Osteocyte (in vitro differentiated cells): ENCODE measurements around the gene SPX. TPM values are rescaled to one million over a fixed set of nuclear protein-coding genes. Genes with fewer than 3 reads are reported as not detected.

ENCODE experiments used
- DNase-seq: peaks from one replicate; pipeline ENCODE4 v3.0.0; 2021; ENCODE audit warnings: mixed read lengths; ENCODE audit not compliant: unreplicated experiment; ENCODE audit errors: extremely low spot score
- H3K27ac Mint-ChIP-seq: one replicate; pipeline ENCODE4 v1.8.0; 2021; ENCODE audit warnings: mild to moderate bottlenecking, mixed read lengths; ENCODE audit not compliant: unreplicated experiment
- H3K27me3 Mint-ChIP-seq: one replicate; pipeline ENCODE4 v1.8.0; 2021; ENCODE audit warnings: mixed read lengths; ENCODE audit not compliant: unreplicated experiment
- H3K36me3 Mint-ChIP-seq: one replicate; pipeline ENCODE4 v1.8.0; 2021; ENCODE audit warnings: mixed read lengths; ENCODE audit not compliant: unreplicated experiment
- H3K4me1 Mint-ChIP-seq: one replicate; pipeline ENCODE4 v1.8.0; 2021; ENCODE audit warnings: mixed read lengths; ENCODE audit not compliant: unreplicated experiment
- H3K4me3 Mint-ChIP-seq: one replicate; pipeline ENCODE4 v1.8.0; 2021; ENCODE audit warnings: mild to moderate bottlenecking, moderate library complexity, mixed read lengths; ENCODE audit not compliant: unreplicated experiment
- H3K9me3 Mint-ChIP-seq: one replicate; pipeline ENCODE4 v1.8.0; 2021; ENCODE audit warnings: mixed read lengths; ENCODE audit not compliant: unreplicated experiment
- CTCF ChIP-seq: fragments of 200-600 bp; sonication (generic); IDR thresholded peaks from 2 replicates; pipeline ENCODE4 v1.5.0; 2021; ENCODE audit warnings: antibody characterized with exemption, mild to moderate bottlenecking, moderate library complexity
- total RNA-seq: library from RNA; stranded (reverse); gene quantifications from 2 replicates; pipeline ENCODE4 v1.2.1, GENCODE V29; 2021

The SPX gene
- total RNA-seq, 1 donor from 2014 or later, result 11.6 TPM

GRCh38 chr12:21505888-21506287 lies 20.2 kb upstream of the SPX start:
- DNase-seq, result no peak
- Mint-ChIP-seq H3K4me3 (no peak overlapping the region), H3K4me1 (peaks cover 33% of the 10 kb centered on the region), H3K36me3 (peaks cover 23% of the 10 kb centered on the region), H3K9me3 (no peaks in the 10 kb centered on the region), H3K27ac (no peak overlapping the region), H3K27me3 (no peaks in the 10 kb centered on the region)
- no peak for TF ChIP-seq CTCF

- no peak for TF ChIP-seq CTCF
- Mint-ChIP-seq H3K36me3 (peaks cover 27% of the 10 kb centered on the region), H3K27me3 (no peaks in the 10 kb centered on the region), H3K9me3 (no peaks in the 10 kb centered on the region), H3K4me1 (peaks cover 28% of the 10 kb centered on the region), H3K4me3 (no peak overlapping the region), H3K27ac (no peak overlapping the region)
- DNase-seq, result no peak
Observed at GRCh38 chr12:21507849-21508248, 18.2 kb upstream of the SPX start.

- Mint-ChIP-seq H3K4me3 (no peak overlapping the region), H3K36me3 (peaks cover 31% of the 10 kb centered on the region), H3K27me3 (no peaks in the 10 kb centered on the region), H3K27ac (peak overlapping the region; percentile 59), H3K4me1 (peaks cover 9% of the 10 kb centered on the region), H3K9me3 (no peaks in the 10 kb centered on the region)
- no peak for TF ChIP-seq CTCF
- DNase-seq, result no peak
Observed at GRCh38 chr12:21509768-21510167, 16.3 kb upstream of the SPX start.

- Mint-ChIP-seq H3K27ac (no peak overlapping the region), H3K4me1 (peaks cover 19% of the 10 kb centered on the region), H3K36me3 (peaks cover 25% of the 10 kb centered on the region), H3K27me3 (no peaks in the 10 kb centered on the region), H3K9me3 (no peaks in the 10 kb centered on the region), H3K4me3 (no peak overlapping the region)
- DNase-seq, result no peak
- TF ChIP-seq CTCF, result no peak
Observed at GRCh38 chr12:21516281-21516680, 9.8 kb upstream of the SPX start.

GRCh38 chr12:21518451-21518850 lies 7.6 kb upstream of the SPX start:
- TF ChIP-seq CTCF, result no peak
- H3K4me1 Mint-ChIP-seq, result peaks cover 19% of the 10 kb centered on the region
- H3K27ac Mint-ChIP-seq, result peak overlapping the region; percentile 51
- peaks cover 19% of the 10 kb centered on the region for H3K36me3 Mint-ChIP-seq
- H3K4me3 Mint-ChIP-seq, result no peak overlapping the region
- peaks cover under 1% of the 10 kb centered on the region for H3K9me3 Mint-ChIP-seq
- H3K27me3 Mint-ChIP-seq, result no peaks in the 10 kb centered on the region
- no peak for DNase-seq
